Measurements from ENCODE around the gene OPCML.

- TF ChIP-seq, protein P1, sequence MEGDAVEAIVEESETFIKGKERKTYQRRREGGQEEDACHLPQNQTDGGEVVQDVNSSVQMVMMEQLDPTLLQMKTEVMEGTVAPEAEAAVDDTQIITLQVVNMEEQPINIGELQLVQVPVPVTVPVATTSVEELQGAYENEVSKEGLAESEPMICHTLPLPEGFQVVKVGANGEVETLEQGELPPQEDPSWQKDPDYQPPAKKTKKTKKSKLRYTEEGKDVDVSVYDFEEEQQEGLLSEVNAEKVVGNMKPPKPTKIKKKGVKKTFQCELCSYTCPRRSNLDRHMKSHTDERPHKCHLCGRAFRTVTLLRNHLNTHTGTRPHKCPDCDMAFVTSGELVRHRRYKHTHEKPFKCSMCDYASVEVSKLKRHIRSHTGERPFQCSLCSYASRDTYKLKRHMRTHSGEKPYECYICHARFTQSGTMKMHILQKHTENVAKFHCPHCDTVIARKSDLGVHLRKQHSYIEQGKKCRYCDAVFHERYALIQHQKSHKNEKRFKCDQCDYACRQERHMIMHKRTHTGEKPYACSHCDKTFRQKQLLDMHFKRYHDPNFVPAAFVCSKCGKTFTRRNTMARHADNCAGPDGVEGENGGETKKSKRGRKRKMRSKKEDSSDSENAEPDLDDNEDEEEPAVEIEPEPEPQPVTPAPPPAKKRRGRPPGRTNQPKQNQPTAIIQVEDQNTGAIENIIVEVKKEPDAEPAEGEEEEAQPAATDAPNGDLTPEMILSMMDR (conservative IDR thresholded peaks at IDR 0.05) = no peak
- no peak for TF ChIP-seq EZH2 (IDR thresholded peaks at IDR 0.05; ENCODE audit: low read depth)
Measured at GRCh38 chr11:132427611-132428010, 1104.7 kb downstream of the OPCML start.

Measured in PC-9 (cell line).